GM19328 (cell line): Measurements from ENCODE around the gene STX8.

ENCODE experiments used
- ATAC-seq: cut with Tn5 transposase; IDR thresholded peaks from one replicate; pipeline ENCODE4 v1.9.1; 2021; ENCODE audit warnings: mild to moderate bottlenecking, moderate library complexity; ENCODE audit not compliant: unreplicated experiment

The STX8 gene

GRCh38 chr17:9242983-9243382 lies 332.6 kb downstream of the STX8 start:
- ATAC-seq: no peak

GRCh38 chr17:9242497-9242881 lies 333.1 kb downstream of the STX8 start:
- ATAC-seq: no peak

GRCh38 chr17:9241774-9242496 lies 333.7 kb downstream of the STX8 start:
- ATAC-seq: no peak

GRCh38 chr17:9241371-9241712 lies 334.3 kb downstream of the STX8 start:
- no peak for ATAC-seq

- ATAC-seq: no peak
Measured at GRCh38 chr17:9240659-9241370, 334.8 kb downstream of the STX8 start.

- no peak for ATAC-seq
Measured at GRCh38 chr17:9239793-9240658, 335.6 kb downstream of the STX8 start.

GRCh38 chr17:9239246-9239792 lies 336.3 kb downstream of the STX8 start:
- no peak for ATAC-seq

GRCh38 chr17:9238340-9239245 lies 337.0 kb downstream of the STX8 start:
- ATAC-seq: no peak

GRCh38 chr17:9237661-9238301 lies 337.8 kb downstream of the STX8 start:
- no peak for ATAC-seq

- no peak for ATAC-seq
Measured at GRCh38 chr17:9237053-9237410, 338.6 kb downstream of the STX8 start.

- no peak for ATAC-seq
Measured at GRCh38 chr17:9236286-9237052, 339.2 kb downstream of the STX8 start.

- no peak for ATAC-seq
Measured at GRCh38 chr17:9235346-9235745, 340.3 kb downstream of the STX8 start.

- no peak for ATAC-seq
Measured at GRCh38 chr17:9234389-9234945, 341.2 kb downstream of the STX8 start.

- no peak for ATAC-seq
Measured at GRCh38 chr17:9233761-9234160, 341.9 kb downstream of the STX8 start.

- ATAC-seq: no peak
Measured at GRCh38 chr17:9233271-9233599, 342.4 kb downstream of the STX8 start.

- ATAC-seq: no peak
Measured at GRCh38 chr17:9232591-9233270, 342.9 kb downstream of the STX8 start.

- ATAC-seq: no peak
Measured at GRCh38 chr17:9232155-9232475, 343.5 kb downstream of the STX8 start.

GRCh38 chr17:9231449-9232154 lies 344.0 kb downstream of the STX8 start:
- no peak for ATAC-seq
